ENCODE measurements around the gene MFAP4.

DNA sequence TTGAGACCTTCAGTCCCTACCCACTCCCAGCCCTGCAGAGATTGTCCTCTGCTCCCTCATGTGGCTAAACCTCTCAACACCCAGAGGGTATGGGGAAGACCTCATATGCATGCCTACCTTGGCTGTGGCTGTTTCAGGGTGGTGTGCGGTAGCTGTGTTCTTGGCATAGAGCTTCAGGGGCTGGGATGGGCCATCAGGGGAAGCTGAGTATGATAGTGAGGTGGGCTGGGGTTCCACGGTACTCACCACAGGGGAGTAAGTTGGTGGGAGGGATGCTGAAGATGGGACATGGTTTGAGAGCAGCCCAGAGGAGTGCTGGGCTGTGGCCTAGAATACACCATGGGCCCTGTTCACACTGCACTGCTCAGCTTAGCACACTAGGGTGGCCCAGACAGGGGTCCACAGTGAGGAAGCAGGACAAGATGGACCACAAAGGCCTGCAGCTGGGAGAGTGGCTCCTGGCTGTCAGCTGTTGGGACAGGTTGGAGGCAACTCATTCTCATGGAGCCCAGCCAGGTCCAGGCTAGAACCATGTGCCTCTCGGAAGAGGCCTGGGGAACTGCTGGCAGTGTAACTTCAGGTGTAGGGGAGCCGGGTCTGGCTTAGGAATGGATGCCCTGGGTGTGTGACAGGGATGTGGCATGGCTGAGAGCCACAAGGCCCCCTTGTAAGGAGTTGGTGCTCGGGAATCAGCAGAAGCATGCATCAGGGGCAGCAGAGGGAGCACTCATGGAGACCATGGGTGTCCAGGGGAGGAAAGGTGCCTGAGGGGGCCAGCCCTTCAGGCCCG, 3.1 kb downstream of the MFAP4 start:
- TF ChIP-seq CTCF (IDR thresholded peaks at IDR 0.05) (no peak), POLR2AphosphoS5 (IDR thresholded peaks at IDR 0.05) (no peak), POLR2A (IDR thresholded peaks at IDR 0.05; ENCODE audit: low read depth) (no peak), EP300 (IDR thresholded peaks at IDR 0.05) (no peak)

Measured in esophagus muscularis mucosa (tissue), 4 donors.